Measurements from ENCODE around the gene KRT34.
"Not testable (repeated sequence)": the region's sequence is repeated elsewhere in the genome, so short reads cannot be mapped to it uniquely, and the experiment has no call there.

Gene KRT34

GRCh38 chr17:41381943-41382342, at the start of gene KRT34:
TSS of gene KRT34 (minus strand) at chr17:41382306. CDS start at chr17:41382246, 60 bp downstream.
- not testable (repeated sequence) for DNase-seq

GRCh38 chr17:41430376-41430775, 48.3 kb upstream of the KRT34 start:
- not testable (repeated sequence) for DNase-seq

GRCh38 chr17:41429667-41430066, 47.6 kb upstream of the KRT34 start:
- no peak for DNase-seq

GRCh38 chr17:41428591-41429291, 46.6 kb upstream of the KRT34 start:
- DNase-seq, result no peak

- no peak for DNase-seq
Observed at GRCh38 chr17:41424111-41424635, 42.1 kb upstream of the KRT34 start, which contains the start of gene KRT37. TSS of gene KRT37 (minus strand) at chr17:41424585. CDS start at chr17:41424523, 62 bp downstream.

- DNase-seq, result not testable (repeated sequence)
Observed at GRCh38 chr17:41422586-41422985, 40.5 kb upstream of the KRT34 start.

- no peak for DNase-seq
Observed at GRCh38 chr17:41421617-41422016, 39.5 kb upstream of the KRT34 start.

GRCh38 chr17:41421116-41421515, 39.0 kb upstream of the KRT34 start:
- no peak for DNase-seq

- no peak for DNase-seq
Observed at GRCh38 chr17:41420134-41420533, 38.0 kb upstream of the KRT34 start.

- DNase-seq, result no peak
Observed at GRCh38 chr17:41419716-41420115, 37.6 kb upstream of the KRT34 start.

GRCh38 chr17:41418116-41418860, 36.2 kb upstream of the KRT34 start:
- DNase-seq, result no peak

GRCh38 chr17:41417576-41418015, 35.5 kb upstream of the KRT34 start:
- DNase-seq, result no peak

GRCh38 chr17:41417127-41417526, 35.0 kb upstream of the KRT34 start:
- DNase-seq, result no peak

- no peak for DNase-seq
Observed at GRCh38 chr17:41416479-41416878, 34.4 kb upstream of the KRT34 start.

- no peak for DNase-seq
Observed at GRCh38 chr17:41415833-41416335, 33.8 kb upstream of the KRT34 start.

GRCh38 chr17:41415411-41415810, 33.3 kb upstream of the KRT34 start:
- no peak for DNase-seq

GRCh38 chr17:41413982-41414381, 31.9 kb upstream of the KRT34 start:
- DNase-seq, result no peak

GRCh38 chr17:41413353-41413957, 31.3 kb upstream of the KRT34 start:
- DNase-seq, result no peak

- DNase-seq, result no peak
Observed at GRCh38 chr17:41411072-41411840, 29.1 kb upstream of the KRT34 start.

- DNase-seq, result no peak
Observed at GRCh38 chr17:41407226-41407625, 25.1 kb upstream of the KRT34 start.

- DNase-seq, result no peak
Observed at GRCh38 chr17:41406205-41406604, 24.1 kb upstream of the KRT34 start.

- DNase-seq, result no peak
Observed at GRCh38 chr17:41404024-41404671, 22.0 kb upstream of the KRT34 start.

Measured in DMS 273 treated with DMSO at 0.1 percent for 48 hours (cell line).